NCI-H82 (cell line): Measurements from ENCODE around the gene ALG12.

ENCODE experiments used
- DNase-seq: peaks from one replicate; lab custom pipeline; 2025; lab: John Stamatoyannopoulos, UW

ALG12 gene

GRCh38 chr22:49911881-49912625, 6.2 kb downstream of the ALG12 start:
- DNase-seq = no peak

GRCh38 chr22:49910229-49911155, 7.7 kb downstream of the ALG12 start:
- no peak for DNase-seq

GRCh38 chr22:49909476-49910205, 8.6 kb downstream of the ALG12 start:
- no peak for DNase-seq

DNA sequence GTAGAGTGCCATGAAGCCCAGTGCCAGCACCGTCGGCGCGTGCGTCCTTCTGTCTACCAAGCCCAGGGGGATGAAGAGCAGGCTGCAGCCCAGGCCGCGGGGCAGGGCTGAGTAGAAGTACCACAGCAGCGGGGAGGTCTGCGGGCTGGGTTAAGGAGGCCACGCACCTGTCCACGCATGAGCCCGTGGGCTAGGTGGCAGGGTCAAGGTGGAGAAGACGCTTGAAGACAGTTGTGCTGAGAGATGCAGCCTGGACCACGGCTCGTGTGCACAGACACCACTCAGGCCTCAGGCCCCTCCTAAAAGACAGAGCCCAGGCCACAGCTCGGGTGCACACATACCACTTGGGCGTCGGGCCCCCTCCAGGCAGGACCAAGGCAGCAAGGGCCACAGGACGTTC, 10.4 kb downstream of the ALG12 start:
- no peak for DNase-seq

DNA sequence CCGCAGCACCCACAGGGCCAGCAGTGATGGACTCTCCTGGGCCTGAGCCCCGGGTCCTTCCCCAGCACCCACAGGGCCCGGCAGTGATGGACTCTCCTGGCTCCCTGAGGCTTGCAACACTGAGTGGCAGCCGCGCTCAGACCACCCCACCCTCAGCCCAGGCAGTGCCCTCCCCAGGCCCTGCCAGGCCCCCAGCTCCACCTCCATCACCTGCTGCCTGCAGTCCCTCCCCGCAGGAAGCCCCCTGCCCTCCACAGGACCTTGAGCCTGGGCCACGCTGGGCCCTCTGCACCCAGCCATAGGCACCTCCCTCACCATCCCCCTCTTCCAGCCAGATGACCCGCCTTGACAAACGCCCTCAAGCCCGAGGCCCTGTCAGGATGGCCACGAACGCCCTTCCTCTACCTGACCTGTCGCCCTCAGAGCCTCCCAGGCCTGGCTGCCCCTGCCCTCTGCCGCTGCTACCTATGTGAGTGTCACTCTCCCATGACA, 11.4 kb downstream of the ALG12 start:
- no peak for DNase-seq

GRCh38 chr22:49906071-49906798, 12.0 kb downstream of the ALG12 start:
- DNase-seq = no peak

DNA sequence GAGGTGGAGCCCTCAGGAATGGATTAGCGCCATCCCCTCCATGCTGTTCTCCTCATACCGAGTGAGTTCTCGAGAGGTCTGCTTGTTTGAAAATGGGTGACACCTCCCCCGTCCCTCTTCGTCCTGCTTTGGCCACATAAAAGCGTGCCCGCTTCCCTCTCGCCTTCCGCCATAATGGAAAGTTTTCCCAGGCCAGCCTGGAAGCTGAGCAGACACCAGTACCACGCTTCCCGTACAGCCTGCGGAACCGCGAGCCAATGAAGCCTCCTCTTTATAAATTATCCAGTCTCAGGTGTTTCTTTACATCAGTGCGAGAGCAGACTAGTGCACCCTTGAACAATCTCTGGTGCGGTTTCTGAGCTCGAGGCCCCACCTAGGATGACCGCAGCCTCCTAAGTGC, 12.8 kb downstream of the ALG12 start:
- no peak for DNase-seq

DNA sequence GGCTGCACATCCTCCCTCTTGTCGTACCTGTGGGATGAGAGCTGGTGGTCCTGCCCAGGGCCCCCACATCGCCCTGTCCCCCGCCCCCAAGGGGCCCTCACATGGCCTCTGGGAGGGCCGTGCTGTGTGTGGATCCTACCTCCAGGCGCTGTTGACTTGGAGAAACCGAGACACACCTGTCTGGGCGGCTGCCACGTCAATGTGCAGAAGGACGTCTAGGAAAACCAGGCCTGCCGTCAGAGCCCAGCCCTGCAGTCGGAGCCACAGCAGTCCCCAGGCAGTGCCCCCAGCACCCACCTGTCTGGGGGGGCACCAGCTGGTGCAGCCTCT, 14.2 kb downstream of the ALG12 start:
- DNase-seq = no peak

DNA sequence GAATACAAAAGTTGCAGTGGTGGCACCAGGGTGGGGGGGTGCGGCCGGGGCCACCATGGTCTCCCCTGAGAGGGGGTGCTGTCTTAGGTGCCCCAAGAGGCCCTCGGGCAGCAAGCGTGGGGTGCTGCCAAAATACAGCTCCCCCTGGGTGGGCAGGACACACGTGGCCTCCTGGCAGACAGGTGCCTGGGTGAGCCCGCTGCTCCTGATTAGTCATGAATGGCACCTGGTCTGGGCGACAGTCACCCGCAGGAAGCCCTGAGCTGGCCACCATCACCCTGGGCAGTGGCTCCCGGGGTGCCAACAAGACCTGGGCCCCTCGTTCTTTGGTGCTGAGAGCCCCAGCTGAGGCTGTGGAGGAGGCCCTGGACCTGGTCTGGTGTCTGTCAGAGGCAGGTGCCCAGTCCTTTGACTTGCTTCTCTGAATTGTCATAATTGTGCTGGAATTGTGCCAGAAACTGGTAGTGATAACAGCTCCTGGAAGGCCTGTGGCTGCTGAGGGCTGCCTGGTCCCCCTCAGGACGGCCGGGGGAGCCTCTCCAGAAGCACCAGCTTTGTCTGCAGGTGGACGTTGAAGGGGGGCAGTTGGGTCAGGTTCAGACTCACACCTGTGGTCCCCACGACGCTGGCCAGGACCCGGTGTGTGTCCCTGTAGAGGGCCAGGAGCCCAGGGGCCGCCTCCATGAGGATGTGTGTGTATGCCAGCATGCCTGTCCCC, 14.8 kb downstream of the ALG12 start:
- DNase-seq = no peak

DNA sequence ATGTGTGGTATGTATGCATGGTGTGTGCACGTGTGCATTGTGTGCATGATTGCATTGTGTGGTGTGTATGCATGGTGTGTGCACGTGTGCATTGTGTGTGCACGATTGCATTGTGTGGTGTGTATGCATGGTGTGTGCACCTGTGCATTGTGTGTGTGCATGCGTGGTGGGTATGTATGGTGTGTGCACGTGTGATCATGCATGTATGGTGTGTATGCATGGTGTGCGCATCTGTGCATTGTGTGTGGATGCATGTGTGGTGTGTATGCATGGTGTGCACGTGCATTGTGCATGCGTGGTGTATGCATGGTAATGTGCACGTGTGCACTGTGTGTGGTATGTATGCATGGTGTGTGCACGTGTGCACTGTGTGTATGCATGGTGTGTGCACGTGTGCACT, 16.8 kb downstream of the ALG12 start:
- no peak for DNase-seq

- no peak for DNase-seq
Measured at GRCh38 chr22:49900441-49901230, 17.6 kb downstream of the ALG12 start.

DNA sequence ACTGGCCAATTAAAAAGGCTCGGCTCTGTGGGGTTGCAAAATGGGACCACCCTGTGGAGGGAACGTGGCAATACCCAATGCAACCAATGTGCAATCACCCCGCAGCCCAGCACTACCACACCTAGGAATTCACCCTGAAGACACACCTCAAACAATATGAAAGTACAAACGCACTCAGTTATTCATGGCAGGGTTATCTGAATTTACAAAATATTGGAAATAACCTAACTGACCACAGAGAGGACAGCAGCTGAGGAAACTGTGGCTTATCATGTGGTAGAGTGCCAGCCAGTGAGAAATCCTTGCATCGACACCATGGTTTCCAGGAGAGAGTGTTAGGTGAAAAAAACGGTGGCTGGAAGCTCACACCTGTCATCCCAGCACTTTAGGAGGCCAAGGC, 18.7 kb downstream of the ALG12 start:
- DNase-seq = no peak

DNA sequence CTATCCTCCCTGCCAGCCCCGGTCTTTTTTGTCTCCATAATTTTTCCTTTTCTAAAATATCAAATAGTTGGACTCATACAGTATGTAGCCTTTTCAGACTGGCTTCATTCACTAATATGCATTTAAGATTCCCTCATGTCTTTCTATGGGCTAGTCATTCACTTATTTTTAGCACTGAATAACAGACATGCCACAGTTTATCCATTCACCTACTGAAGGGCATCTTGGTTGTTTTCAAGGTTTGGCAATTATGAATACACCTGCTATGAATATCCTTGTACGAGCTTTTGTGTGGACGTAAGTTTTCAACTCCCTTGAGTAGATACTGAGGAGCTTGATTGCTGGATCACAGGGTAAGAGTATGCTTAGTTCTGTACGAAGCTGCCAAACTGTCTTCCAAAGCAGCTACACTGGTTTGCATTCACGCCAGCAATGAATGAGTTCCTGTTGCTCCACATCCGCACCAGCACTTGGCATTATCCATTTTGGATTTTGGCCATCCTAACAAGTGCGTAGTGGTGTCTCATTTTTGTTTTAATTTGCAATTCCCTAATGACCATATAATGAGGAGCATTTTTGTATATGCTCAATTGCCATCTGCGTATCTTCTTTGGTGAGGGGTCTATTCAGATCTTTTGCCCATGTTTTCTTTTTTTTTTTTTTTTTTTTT, 21.1 kb downstream of the ALG12 start:
- DNase-seq = no peak

DNA sequence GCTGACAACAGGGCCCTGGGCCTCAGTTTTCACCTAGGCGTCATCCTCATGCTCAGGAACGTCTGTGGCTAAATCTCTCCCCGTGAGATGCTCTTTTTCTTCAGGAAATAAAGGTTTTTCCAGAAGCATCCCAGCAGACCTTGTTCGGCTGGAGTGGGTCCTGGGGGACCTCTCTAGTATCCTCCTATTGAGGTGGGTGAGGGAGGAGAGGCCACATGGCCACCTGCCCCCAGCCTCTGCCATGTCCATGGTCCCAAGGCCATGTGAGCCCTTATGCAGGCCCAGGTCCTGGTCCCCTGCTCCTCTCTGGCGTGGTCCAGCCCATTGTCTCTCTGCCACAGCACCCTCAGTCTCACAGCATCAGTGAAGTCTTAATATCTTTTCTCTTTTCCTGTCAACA, 22.0 kb downstream of the ALG12 start:
- DNase-seq = no peak

DNA sequence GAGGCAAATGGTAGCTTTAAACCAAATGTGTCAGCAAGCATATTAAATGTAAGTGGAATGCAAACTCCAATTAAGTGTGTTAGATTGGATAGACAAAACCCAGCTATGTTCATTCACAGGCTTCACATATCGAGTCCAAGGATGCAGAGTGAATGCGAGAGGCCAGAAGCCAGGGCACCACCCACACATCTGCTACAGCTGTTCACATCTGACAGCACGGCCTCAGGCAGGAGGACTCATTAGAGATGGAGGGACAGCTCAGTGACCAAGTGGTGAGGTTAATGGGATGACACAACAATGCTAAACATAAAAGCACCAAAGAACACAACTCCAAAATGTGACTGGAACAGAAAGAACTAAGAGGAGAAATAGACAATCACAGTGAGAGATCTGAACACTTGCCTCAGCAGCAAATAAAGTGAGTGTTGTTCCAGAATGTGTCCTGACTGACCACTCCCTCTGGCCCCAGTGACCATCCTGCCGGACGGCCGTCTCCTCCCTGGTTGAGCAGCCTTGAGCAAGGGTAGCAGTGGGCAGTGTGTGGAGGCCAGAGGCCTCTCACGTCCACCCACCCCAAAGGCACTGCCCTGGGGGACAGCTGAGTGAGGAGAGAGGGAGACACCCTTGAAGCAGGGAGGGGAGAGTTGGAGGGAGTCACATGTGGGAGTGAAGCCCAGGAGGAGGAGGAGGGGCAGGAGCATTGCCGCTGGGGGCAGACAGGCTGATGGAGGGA, 23.8 kb downstream of the ALG12 start:
- DNase-seq = no peak

- DNase-seq = no peak
Measured at GRCh38 chr22:49893025-49893424, 25.2 kb downstream of the ALG12 start.

GRCh38 chr22:49892226-49892899, 25.9 kb downstream of the ALG12 start:
- no peak for DNase-seq

GRCh38 chr22:49889071-49889470, 29.2 kb downstream of the ALG12 start:
- DNase-seq = no peak

DNA sequence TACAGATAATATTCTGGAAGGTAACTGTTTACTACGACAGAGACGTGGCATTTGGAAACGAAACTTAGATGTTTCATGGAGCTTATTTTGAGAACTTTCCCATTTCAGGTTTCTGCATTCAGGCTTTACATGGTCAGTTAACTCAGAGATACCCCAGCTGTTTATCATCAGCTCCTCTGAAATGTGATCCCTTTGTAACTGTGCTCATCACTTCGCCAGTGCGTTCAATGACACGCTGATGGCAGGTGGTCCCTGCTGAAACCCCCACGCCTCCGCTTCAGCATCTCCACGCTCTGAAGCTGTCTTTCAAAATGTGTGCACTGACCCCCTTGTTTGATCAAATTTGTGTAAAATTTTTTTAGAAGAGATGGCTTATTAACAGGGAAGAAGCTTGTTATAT, 30.5 kb downstream of the ALG12 start:
- DNase-seq = no peak
